Activated CD8-positive, alpha-beta memory T cell treated with anti-CD3 and anti-CD28 coated beads, Interleukin-2, amount 10 ng/mL, durations not matched to agents 7 days and 5 days (primary cell): ENCODE results near the gene TBC1D10B. TPM values are rescaled to one million over a fixed set of nuclear protein-coding genes. Genes with fewer than 3 reads are reported as not detected.
"Not testable (repeated sequence)": the region's sequence is repeated elsewhere in the genome, so short reads cannot be mapped to it uniquely, and the experiment has no call there.

Source experiments
- ATAC-seq: fragments of 150-1000 bp; cut with Tn5 transposase; one replicate; pipeline ENCODE4 v1.10.0; 2021; ENCODE audit warnings: moderate library complexity
- CTCF ChIA-PET: fragments of 350-600 bp; sonication (Branson Sonifier 250); formaldehyde crosslinking; loops from one replicate; lab custom pipeline; 2021; ENCODE audit warnings: antibody characterized with exemption; lab: Charles Lee
- DNase-seq: peaks from one replicate; pipeline ENCODE4 v3.0.0-alpha.2; 2020
- H3K27ac Mint-ChIP-seq: one replicate; pipeline ENCODE4 v1.8.0; 2021; ENCODE audit warnings: mild to moderate bottlenecking, mixed read lengths
- H3K27me3 Mint-ChIP-seq: one replicate; pipeline ENCODE4 v1.8.0; 2021; ENCODE audit warnings: mixed read lengths
- H3K36me3 Mint-ChIP-seq: one replicate; pipeline ENCODE4 v1.8.0; 2021; ENCODE audit warnings: mild to moderate bottlenecking, mixed read lengths
- H3K4me1 Mint-ChIP-seq: one replicate; pipeline ENCODE4 v1.8.0; 2021; ENCODE audit warnings: mixed read lengths
- H3K4me3 Mint-ChIP-seq: one replicate; pipeline ENCODE4 v1.8.0; 2021; ENCODE audit warnings: mild to moderate bottlenecking, moderate library complexity, mixed read lengths
- H3K9me3 Mint-ChIP-seq: one replicate; pipeline ENCODE4 v1.8.0; 2022; ENCODE audit warnings: low read depth, mixed read lengths
- total RNA-seq, 2 experiments: library from RNA; stranded (reverse); gene quantifications; one replicate each; pipeline ENCODE4 v1.2.3, GENCODE V29; 2021

Gene TBC1D10B
- total RNA-seq, 2 experiments from 2014 or later = 84.1 to 87.3 TPM

GRCh38 chr16:30353438-30354129, 16.7 kb downstream of the TBC1D10B start:
- Mint-ChIP-seq H3K36me3 (peaks cover 32% of the 10 kb centered on the region), H3K9me3 (no peaks in the 10 kb centered on the region), H3K4me3 (peak overlapping the region; percentile 93), H3K27me3 (no peaks in the 10 kb centered on the region), H3K4me1 (peaks cover 73% of the 10 kb centered on the region), H3K27ac (no peak overlapping the region)
- CTCF ChIA-PET = interaction anchor here (0.7 to 1.9 kb wide), 9 partner anchors 10 to 261 kb away, joined by 3 to 8 read pairs (median 4); partner anchors contain the start of genes CORO1A and TBC1D10B
- DNase-seq (no peak), ATAC-seq (no peak)

GRCh38 chr16:30352488-30353401, 17.5 kb downstream of the TBC1D10B start:
- H3K4me3 Mint-ChIP-seq = peak overlapping the region; percentile 13
- peaks cover 29% of the 10 kb centered on the region for H3K36me3 Mint-ChIP-seq
- CTCF ChIA-PET = interaction anchor here (1.7 kb wide), 1 partner anchor 11 kb away, joined by 3 read pairs; no protein-coding TSS in a partner anchor

DNA sequence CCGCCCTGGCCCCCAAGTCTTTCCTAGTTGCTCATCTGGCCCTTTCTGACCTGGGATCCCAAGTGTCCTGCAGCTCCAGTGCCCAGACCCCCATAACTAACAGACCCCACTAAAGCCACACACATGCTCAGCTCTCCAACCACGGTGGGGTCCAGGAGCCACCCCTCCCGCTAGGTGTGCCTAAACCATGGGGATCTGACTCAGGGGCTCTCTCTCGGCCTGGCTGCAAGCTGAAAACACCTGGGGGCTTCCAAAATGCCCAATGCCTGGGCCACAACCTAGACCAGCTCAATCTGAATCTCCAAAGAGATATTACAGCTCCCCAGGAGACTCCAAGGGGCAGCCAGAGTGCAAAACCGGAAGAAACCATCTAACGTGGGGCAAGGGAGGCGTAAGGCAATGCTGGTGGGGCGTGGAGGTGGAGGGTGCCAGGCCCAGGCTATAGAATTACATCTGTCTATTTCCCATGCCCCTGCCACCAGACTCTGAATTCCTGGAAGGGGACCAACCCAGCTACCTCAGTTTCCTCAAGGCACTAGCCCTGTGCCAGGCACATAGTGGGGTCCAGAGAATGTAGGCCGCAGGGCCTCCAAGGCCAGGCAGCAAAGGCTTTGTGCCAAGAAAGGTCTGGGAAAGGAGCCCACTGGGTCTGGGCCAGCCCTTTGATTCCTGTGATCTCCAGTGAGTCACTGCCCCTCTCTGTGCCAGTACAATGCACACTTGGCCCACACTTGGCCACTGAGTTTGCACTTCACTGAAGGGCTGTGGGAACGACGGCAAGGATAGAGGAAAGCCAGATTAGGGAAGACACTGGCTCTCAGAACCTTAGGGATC, 18.5 kb downstream of the TBC1D10B start:
- Mint-ChIP-seq H3K4me3 (no peak overlapping the region), H3K36me3 (peaks cover 23% of the 10 kb centered on the region), H3K27ac (peak overlapping the region; percentile 81), H3K4me1 (peaks cover 66% of the 10 kb centered on the region), H3K9me3 (no peaks in the 10 kb centered on the region), H3K27me3 (no peaks in the 10 kb centered on the region)
- DNase-seq = no peak
- CTCF ChIA-PET = interaction anchor here (1.0 to 1.2 kb wide), 3 partner anchors 13 to 58 kb away, joined by 3 read pairs; partner anchors contain the start of gene TBC1D10B
- no peak for ATAC-seq

More at GRCh38 chr16:30352488-30353401, 17.5 kb downstream of the TBC1D10B start:
- no peaks in the 10 kb centered on the region for H3K27me3 Mint-ChIP-seq
- H3K9me3 Mint-ChIP-seq = no peaks in the 10 kb centered on the region
- ATAC-seq (no peak), DNase-seq (no peak)
- peaks cover 73% of the 10 kb centered on the region for H3K4me1 Mint-ChIP-seq
- H3K27ac Mint-ChIP-seq = no peak overlapping the region

DNA sequence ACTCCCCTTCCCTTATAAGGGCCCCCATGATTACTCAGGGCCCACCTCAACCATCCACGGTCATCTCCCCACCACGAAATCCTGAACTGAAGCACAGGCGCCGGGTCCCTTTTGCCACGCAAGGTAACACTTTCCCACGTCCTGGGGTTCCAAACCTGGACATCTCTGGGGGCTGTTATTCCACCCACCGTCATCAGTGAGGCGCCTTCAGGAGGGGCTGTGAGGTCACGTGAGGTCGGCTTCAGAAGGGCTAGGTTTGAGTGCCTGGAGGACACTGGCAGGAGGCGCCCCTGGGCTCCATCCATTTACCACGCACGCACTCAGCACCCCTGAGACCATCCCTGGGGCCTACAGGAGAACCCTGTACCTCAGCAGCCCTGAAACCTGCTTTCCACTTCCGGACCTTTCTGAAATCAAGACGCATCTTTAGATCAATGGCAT, 19.3 kb downstream of the TBC1D10B start:
- peaks cover 23% of the 10 kb centered on the region for H3K36me3 Mint-ChIP-seq
- H3K4me1 Mint-ChIP-seq = peaks cover 59% of the 10 kb centered on the region
- peak overlapping the region; percentile 81 for H3K27ac Mint-ChIP-seq
- H3K4me3 Mint-ChIP-seq = no peak overlapping the region
- H3K9me3 Mint-ChIP-seq = no peaks in the 10 kb centered on the region
- DNase-seq (no peak), ATAC-seq (no peak)
- H3K27me3 Mint-ChIP-seq = no peaks in the 10 kb centered on the region
- CTCF ChIA-PET = interaction anchor here (1.0 to 1.2 kb wide), 3 partner anchors 13 to 59 kb away, joined by 3 read pairs; partner anchors contain the start of gene TBC1D10B

DNA sequence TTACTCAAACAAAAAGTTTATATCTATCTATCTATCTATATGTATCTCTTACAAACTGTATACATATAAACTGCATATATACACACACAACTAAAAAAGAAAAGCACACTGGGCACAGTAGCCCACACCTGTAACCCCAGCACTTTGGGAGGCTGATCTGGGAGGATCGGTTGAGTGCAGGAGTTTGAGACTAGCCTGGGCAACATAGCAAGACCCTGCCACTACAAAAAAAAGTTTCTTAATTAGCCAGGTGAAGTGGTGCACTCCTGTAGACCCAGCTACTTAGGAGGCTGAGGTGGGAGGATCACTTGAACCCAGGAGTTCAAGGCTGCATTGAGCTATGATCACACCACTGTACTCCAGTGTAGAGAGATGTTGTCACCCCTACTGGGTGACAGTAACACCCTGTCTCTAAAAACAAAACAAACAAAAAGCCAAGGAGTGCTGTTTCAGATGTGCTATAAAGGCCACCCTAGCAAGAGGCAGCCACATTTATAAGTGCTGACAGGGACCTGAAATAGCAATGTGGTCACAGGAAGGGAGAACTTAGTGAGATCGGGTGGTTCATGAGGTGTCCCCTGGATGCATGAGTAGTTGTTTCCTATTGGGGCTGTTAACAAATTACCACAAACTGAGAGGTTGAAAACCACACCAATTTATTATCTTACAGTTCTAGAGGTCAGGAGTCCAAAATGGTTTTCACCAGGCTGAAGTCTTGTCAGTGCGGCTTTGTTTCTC, 20.0 kb downstream of the TBC1D10B start:
- Mint-ChIP-seq H3K4me1 (peaks cover 53% of the 10 kb centered on the region), H3K27me3 (no peaks in the 10 kb centered on the region)
- CTCF ChIA-PET = interaction anchor here (1.2 kb wide), 1 partner anchor 14 kb away, joined by 3 read pairs; no protein-coding TSS in a partner anchor

GRCh38 chr16:30349675-30350074, 20.6 kb downstream of the TBC1D10B start:
- CTCF ChIA-PET = no interaction called here
- Mint-ChIP-seq H3K27ac (peak overlapping the region; percentile 81), H3K4me1 (peaks cover 49% of the 10 kb centered on the region), H3K9me3 (no peaks in the 10 kb centered on the region), H3K36me3 (peaks cover 23% of the 10 kb centered on the region), H3K27me3 (no peaks in the 10 kb centered on the region), H3K4me3 (no peak overlapping the region)
- ATAC-seq (no peak), DNase-seq (no peak)

More for the DNA sequence above, 20.0 kb downstream of the TBC1D10B start:
- peak; percentile 79 for DNase-seq
- no peaks in the 10 kb centered on the region for H3K9me3 Mint-ChIP-seq
- peaks cover 23% of the 10 kb centered on the region for H3K36me3 Mint-ChIP-seq
- peak; percentile 48 for ATAC-seq
- H3K27ac Mint-ChIP-seq = peak overlapping the region; percentile 81
- no peak overlapping the region for H3K4me3 Mint-ChIP-seq

- Mint-ChIP-seq H3K27me3 (no peaks in the 10 kb centered on the region), H3K36me3 (peaks cover 23% of the 10 kb centered on the region), H3K27ac (peak overlapping the region; percentile 81), H3K4me3 (no peak overlapping the region), H3K4me1 (peaks cover 42% of the 10 kb centered on the region), H3K9me3 (no peaks in the 10 kb centered on the region)
- DNase-seq = no peak
- CTCF ChIA-PET = no interaction called here
- no peak for ATAC-seq
These were observed 21.4 kb downstream of the TBC1D10B start for GRCh38 chr16:30348929-30349328.

- Mint-ChIP-seq H3K9me3 (no peaks in the 10 kb centered on the region), H3K4me3 (no peak overlapping the region), H3K4me1 (peaks cover 37% of the 10 kb centered on the region), H3K27ac (no peak overlapping the region), H3K36me3 (peaks cover 22% of the 10 kb centered on the region), H3K27me3 (no peaks in the 10 kb centered on the region)
- CTCF ChIA-PET = interaction anchor here (0.5 kb wide), 1 partner anchor 20 kb away, joined by 3 read pairs; no protein-coding TSS in a partner anchor
- DNase-seq (no peak), ATAC-seq (no peak)
These were observed 22.2 kb downstream of the TBC1D10B start for GRCh38 chr16:30348113-30348512.

DNA sequence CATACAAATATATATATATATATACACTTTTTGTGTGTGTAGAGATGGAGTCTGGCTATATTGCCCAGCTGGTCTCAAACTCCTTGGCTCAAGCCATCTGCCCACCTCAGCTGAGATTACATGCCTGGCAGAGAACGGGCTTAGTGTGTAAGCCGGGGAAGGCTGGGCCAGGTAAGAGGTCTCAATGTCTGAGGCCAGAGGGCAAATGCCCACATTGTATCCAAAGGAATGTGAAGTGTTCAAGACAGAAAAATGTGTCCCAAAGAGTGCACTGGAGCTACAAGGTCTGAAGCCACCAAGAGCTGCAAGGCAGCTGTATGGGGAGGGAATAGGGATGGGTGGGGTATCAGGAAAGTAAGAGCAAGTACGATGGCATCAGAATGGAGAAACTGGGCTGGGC, 24.0 kb downstream of the TBC1D10B start:
- peaks cover 23% of the 10 kb centered on the region for H3K4me1 Mint-ChIP-seq
- no peak overlapping the region for H3K4me3 Mint-ChIP-seq
- CTCF ChIA-PET = no interaction called here
- H3K27me3 Mint-ChIP-seq = no peaks in the 10 kb centered on the region
- no peak overlapping the region for H3K27ac Mint-ChIP-seq
- ATAC-seq (no peak), DNase-seq (no peak)
- no peaks in the 10 kb centered on the region for H3K9me3 Mint-ChIP-seq
- peaks cover 12% of the 10 kb centered on the region for H3K36me3 Mint-ChIP-seq

GRCh38 chr16:30343491-30343820, 26.8 kb downstream of the TBC1D10B start:
- H3K4me1 Mint-ChIP-seq, H3K36me3 Mint-ChIP-seq, ATAC-seq, H3K4me3 Mint-ChIP-seq, H3K27me3 Mint-ChIP-seq, H3K9me3 Mint-ChIP-seq, DNase-seq, H3K27ac Mint-ChIP-seq, CTCF ChIA-PET: not testable (repeated sequence)

DNA sequence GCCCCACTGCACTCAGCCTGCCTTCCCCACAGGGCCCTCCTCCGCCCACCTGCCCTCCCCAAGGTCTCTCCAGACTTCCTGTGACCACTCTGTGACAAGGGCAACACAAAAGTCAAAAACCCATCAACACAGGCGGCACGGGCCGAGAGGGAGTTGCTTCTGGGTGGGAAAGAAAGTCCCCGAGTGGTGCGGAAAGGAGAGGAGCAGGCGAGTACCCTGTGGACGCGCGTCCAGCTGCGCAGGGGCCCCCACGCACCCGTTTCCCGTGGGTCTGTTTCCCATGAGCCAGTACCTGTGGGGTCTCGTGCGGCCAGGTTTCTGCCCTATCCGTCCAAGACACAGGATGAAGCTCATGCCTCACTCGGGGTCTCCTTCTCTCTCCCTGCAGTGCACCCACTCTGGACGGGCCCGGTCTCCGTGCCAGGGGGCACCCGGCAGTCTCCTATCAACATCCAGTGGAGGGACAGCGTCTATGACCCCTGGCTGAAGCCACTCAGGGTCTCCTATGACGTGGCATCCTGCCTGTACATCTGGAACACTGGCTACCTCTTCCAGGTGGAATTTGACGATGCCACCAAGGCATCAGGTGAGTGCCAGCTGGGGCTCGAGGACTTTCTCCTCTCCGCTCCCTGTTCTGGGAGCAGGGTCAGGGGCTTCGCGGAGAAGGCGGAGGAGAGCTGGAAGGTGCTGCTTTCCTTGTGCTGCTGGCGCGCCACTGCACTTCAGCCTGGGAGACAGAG, 27.4 kb downstream of the TBC1D10B start:
- Mint-ChIP-seq H3K9me3 (no peaks in the 10 kb centered on the region), H3K27ac (no peak overlapping the region), H3K27me3 (no peaks in the 10 kb centered on the region), H3K36me3 (no peaks in the 10 kb centered on the region), H3K4me1 (peaks cover 9% of the 10 kb centered on the region), H3K4me3 (no peak overlapping the region)
- CTCF ChIA-PET = interaction anchor here (0.7 to 3.0 kb wide), 2 partner anchors 67 to 95 kb away, joined by 3 to 9 read pairs; no protein-coding TSS in a partner anchor
- ATAC-seq = no peak
- no peak for DNase-seq
